HG03565 (cell line): Measurements from ENCODE around the gene COX8A.

ENCODE experiments used
- ATAC-seq: cut with Tn5 transposase; IDR thresholded peaks from one replicate; pipeline ENCODE4 v1.9.1; 2021; ENCODE audit warnings: mild to moderate bottlenecking, moderate library complexity; ENCODE audit not compliant: unreplicated experiment

Gene COX8A

GRCh38 chr11:64001484-64002420, 27.3 kb downstream of the COX8A start:
- no peak for ATAC-seq

DNA sequence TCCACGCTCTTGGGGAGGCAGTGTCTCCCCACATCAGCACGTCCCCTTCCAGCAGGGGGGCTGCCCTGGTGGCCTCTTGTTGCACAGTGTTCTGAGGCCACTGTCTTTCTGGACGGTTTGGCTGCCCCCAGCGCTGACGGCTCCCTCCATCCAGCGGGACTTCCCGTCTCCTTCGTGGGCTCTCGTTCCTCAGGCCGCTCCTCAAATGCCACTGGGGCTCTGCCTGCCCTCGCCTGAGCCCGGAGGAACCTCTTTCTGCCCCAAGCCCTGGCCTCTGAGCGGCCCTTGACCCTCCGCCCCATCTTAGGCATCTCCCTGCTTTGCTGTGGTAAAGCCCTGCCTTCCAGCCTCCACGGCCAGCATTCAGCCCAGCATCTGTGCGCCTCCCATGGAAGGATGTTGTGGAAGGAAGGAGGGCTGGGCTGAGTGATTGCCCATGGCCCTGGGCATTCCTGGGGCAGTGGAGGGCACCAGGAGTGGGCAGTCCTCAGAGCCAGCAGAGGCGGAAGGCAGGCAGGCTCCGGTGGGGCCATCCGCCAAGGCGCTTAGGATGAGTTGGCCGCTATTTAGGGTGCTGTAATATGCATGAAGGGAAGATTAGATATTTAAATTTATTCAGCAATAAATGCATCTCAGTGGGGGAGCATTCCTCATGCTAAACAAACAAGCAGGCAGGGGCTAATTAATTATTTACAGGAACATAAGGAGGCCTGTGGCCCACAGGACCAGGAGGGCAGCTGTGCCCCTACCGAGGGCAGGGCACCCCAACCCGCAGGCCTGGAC, 29.6 kb downstream of the COX8A start:
- ATAC-seq, result no peak

DNA sequence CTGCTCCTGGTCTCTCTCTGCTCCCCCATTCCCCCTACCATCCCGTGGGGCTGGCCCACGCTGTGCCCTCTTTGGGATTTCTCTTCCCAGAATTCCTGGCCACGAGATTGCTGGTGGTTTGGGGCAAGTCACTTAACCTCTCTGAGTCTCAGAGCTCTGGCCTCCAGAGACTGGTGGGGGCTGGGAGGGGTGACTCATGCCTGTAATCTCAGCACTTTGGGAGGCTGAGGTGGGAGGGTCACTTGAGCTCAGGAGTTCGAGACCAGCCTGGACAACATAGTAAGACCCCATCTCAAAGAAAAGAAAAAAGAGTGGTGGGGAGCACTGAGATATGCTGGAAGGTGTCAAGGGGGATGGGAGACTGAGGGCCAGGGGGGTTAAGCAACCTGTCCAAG, 30.2 kb downstream of the COX8A start:
- ATAC-seq, result no peak

DNA sequence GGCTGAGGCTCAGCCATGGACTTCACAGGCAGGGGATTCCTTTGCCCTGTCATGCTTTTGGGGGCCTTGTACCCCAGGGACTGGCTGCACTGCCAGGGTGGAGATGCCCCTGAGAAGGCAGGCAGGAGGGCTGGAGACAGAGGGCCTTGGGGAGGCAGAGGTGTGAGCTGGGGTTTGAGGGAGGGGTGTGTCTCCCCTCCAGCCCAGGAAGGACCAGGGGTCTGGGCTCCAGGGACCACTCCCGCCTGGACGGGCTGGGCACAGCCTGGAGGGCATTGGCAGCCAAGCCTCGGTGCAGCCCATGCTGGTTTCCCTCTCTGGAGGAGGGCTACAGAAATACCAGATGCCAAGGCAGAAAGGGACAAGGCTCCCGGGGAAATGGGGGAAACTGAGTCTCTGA, 31.3 kb downstream of the COX8A start:
- ATAC-seq, result no peak

DNA sequence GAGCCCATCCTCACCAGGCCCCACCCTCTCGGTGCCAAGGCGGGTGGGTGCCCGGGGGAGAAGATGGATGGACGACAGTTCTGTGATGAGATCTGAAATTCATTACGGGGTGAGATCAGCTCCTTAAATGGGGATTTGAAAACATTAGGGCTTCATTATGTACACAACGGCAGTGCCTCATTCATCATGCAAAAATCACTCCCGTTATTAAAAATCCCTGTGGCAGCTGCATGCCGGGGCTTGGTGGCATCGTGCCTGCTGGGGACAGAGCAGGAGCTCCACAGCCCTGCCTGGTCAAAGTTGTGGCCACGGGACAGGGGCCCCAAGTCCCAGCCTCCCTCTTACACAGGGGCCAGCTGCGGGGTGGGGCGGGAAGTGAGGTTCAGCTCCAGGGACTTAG, 32.0 kb downstream of the COX8A start:
- ATAC-seq, result no peak

GRCh38 chr11:64007160-64007628, 32.8 kb downstream of the COX8A start:
- ATAC-seq, result no peak

DNA sequence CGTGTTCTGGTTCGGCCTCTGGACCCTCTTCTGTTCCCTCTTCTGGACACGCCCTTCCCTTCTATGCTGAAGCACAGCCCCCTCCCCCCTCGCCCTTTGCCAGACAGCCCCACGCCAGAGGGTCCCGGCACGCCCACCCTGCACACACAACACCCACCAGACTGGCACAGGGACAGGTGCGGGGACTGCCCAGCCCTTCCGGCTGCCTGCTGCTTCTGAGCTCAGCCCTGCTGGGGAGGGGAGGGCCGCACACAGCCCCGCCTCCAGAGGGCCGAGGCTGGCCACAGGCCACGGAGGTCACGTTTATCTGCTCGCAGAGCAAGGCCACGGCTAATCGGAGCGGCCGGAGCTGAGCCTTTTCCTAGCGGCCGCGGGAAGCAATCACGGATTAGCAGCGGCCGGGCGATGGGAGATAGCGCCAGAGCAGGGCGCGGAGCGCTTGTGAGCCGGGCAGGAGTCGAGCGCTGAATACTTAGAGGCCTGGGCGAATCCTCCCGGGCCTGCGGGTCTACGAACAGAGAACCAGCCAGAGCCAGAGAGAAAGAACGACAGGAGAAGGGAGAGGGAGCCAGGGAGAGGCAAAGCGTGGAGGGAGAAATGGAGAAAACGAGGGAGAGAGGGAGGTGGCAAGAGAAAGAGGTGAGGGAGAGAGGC, 33.3 kb downstream of the COX8A start:
- no peak for ATAC-seq

DNA sequence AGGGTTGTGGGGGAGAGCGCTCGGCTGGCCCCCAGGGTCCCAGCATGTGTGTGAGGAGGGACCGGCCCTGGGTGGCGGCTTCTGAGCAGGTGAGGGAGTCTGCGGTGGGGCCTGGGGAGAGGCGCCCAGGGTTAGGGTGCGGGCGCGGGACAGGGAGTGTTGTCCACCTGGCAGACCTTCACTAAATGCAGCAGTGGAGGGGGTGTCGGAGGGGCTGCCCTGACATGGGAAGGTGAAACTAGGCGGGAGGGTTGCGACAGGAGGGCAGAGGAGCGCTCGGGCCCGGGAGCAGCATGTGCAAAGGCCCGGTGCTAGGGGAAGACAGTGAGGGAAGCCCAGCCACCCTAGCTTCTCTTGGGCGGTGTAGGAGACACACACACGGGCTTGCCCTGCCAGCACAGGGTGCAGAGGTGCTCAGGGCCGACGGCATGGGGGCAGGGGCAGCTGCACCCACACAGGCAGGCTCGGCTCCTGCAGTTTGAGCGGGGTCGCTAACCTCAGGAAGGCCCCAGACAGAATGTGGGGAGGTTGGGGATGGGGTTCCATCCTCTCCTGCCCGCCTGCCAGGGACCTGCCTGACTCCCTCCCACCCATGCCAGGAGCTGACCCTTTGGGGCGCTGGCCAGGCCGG, 34.0 kb downstream of the COX8A start:
- ATAC-seq, result no peak

DNA sequence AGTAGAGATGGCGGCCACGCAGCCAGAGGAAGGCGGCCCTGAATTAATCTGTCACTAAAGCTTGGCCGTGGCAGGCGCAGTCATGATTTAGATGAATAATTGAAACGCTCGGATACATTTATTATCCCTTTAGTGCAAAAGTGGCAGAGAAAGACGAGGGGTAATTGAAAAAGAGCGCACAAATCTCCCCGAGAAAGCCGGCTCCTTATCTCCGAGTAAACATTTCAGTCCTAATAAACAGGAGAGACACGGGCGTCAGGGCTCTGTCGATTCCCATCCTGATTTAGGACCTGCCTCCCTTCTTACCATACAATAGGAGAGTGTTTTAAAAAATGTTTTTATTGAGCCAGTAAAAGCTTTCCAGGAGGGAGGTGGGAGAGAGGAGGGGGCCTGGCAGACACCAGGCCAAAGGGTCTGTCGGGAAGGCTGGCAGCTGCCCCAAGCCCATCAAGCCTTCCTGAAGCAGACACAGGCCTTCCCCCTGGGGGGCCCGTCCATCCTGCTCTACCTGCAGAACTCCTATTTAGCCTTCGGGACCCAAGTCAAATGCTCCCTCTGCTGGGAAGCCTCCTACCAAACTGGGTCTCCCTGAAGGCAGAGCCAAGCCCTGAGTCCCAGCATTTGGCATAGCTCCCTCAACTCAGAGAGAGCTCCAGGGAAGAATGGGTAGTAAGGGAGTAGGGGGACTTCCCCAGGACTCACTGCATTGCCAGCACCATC, 34.7 kb downstream of the COX8A start:
- no peak for ATAC-seq

DNA sequence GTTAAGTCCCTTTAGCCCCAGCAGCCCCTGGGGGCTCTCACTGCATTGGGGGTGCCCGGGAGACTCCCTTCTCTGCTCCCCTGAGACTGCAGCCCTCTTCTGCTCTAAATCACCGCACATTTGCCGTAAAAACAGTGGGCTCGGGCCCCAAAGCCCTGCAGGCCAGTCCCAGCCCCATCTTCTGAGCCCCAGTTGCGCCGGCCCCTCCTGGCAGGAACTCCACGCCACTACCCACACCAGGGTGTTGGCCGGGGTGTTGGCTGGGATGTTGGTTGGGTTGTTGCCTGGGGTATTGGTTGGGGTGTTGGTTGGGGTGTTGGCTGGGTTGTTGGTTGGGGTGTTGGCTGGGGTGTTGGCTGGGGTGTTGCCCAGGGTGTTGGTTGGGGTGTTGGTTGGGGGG, 35.3 kb downstream of the COX8A start:
- ATAC-seq, result no peak

GRCh38 chr11:64010783-64011182, 36.4 kb downstream of the COX8A start:
- no peak for ATAC-seq

GRCh38 chr11:64011371-64011770, 37.0 kb downstream of the COX8A start:
- no peak for ATAC-seq

DNA sequence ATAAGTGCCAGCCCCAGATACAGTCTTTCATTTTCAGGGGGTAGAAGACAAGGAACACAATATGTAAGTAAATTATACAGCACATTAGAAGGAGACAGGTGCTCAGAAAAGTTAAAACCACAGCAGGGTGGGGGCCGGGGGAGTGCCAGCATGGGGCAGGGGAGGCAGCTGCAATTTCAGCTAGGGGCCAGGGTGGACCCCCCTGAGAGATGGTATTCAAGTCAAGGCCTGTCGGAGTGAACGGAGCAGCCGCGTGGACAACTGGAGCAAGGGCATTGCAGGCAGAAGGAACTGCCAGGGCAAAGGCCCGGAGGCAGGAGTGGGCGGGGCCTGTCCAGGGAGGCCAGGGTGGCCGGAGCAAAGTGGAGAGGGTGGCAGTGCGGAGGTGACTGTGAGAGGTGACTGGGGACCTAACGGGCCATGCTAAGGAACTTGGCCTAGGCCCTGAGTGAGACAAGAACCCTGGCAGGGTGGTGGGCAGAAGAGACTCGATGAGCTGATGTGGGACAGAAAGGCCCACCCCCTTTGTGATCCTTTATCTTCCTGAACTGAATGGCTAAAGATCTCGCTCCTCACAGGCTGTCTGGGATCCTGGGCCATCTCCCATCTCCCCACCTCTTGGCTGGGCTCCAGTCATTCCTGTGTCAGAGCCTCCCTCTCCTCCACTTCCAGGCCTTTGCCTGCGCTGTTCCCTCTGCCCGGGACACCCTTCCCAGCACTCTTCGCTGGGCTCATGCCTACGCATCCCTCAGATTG, 38.9 kb downstream of the COX8A start:
- ATAC-seq, result no peak

DNA sequence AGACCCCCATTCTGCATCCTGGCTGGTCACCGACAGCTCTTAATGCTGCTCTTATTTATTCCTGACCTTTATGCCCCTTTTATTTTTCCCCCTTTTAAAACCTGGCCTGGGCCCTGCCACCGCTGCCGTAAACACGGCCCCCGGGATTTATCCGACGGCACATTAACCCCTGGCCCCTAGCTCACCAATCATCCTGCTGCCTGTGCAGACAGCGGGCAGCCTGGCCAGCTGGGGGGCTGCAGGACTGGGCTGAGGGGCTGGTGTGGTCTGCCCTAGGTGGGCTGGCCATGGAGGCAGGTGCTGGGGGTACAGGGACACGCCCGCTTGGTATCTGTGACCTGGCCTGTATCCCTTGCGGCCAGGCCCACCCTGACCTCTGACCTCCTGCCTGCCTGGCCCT, 39.9 kb downstream of the COX8A start:
- no peak for ATAC-seq

- no peak for ATAC-seq
Measured at GRCh38 chr11:64015510-64015909, 41.1 kb downstream of the COX8A start.

GRCh38 chr11:64015935-64016845, 41.8 kb downstream of the COX8A start:
- ATAC-seq, result no peak

DNA sequence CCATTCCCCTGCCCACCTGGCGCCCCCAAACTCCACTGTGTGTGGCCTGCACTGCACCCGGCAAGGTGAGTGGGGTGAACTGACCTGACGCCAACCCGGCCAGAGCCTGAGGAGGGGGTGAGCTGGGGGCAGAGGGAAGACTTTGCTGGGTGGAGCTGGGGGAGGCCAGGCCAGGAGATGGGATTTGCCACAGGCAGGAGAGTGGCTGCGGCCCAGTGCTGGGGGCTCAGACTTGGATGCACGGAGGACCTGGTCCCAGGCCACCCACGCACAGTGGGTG, 43.5 kb downstream of the COX8A start:
- ATAC-seq, result no peak

GRCh38 chr11:64018310-64018709, 43.9 kb downstream of the COX8A start:
- no peak for ATAC-seq
